ENCODE data around the gene CLDN3.
A peak's percentile ranks its signal among the peaks of the same experiment; 100 is the strongest.
"Not testable (repeated sequence)": the region's sequence is repeated elsewhere in the genome, so short reads cannot be mapped to it uniquely, and the experiment has no call there.

The CLDN3 gene

GRCh38 chr7:73770002-73770859, at the start of gene CLDN3:
TSS of gene CLDN3 (minus strand) at chr7:73770270. CDS start at chr7:73770049, 221 bp downstream.
- Mint-ChIP-seq H3K4me1 (ENCODE audit: low read depth) (peaks cover 6% of the 10 kb centered on the region), H3K27ac (no peak within 1 kb of the TSS), H3K4me3 (peak within 1 kb of the TSS; percentile 7), H3K27me3 (peaks cover 52% of the 10 kb centered on the region), H3K9me3 (peaks cover 5% of the 10 kb centered on the region), H3K36me3 (ENCODE audit: low read depth) (no peaks in the 10 kb centered on the region)

GRCh38 chr7:73817121-73817520, 47.1 kb upstream of the CLDN3 start:
- Mint-ChIP-seq H3K27me3 (peaks cover 7% of the 10 kb centered on the region), H3K27ac (no peak overlapping the region), H3K9me3 (no peaks in the 10 kb centered on the region), H3K4me3 (no peak overlapping the region), H3K36me3 (ENCODE audit: low read depth) (no peaks in the 10 kb centered on the region), H3K4me1 (ENCODE audit: low read depth) (no peaks in the 10 kb centered on the region)

- H3K9me3 Mint-ChIP-seq, result no peaks in the 10 kb centered on the region
- no peaks in the 10 kb centered on the region for H3K36me3 Mint-ChIP-seq (ENCODE audit: low read depth)
- H3K4me3 Mint-ChIP-seq, result no peak overlapping the region
- H3K27ac Mint-ChIP-seq, result no peak overlapping the region
- H3K27me3 Mint-ChIP-seq, result peaks cover 11% of the 10 kb centered on the region
- H3K4me1 Mint-ChIP-seq (ENCODE audit: low read depth), result no peaks in the 10 kb centered on the region
Measured at GRCh38 chr7:73815436-73815835, 45.4 kb upstream of the CLDN3 start.

GRCh38 chr7:73812996-73813395, 42.9 kb upstream of the CLDN3 start:
- H3K4me1 Mint-ChIP-seq (ENCODE audit: low read depth), result no peaks in the 10 kb centered on the region
- H3K27ac Mint-ChIP-seq, result no peak overlapping the region
- no peak overlapping the region for H3K4me3 Mint-ChIP-seq
- H3K27me3 Mint-ChIP-seq, result peaks cover 11% of the 10 kb centered on the region
- H3K36me3 Mint-ChIP-seq (ENCODE audit: low read depth), result no peaks in the 10 kb centered on the region
- H3K9me3 Mint-ChIP-seq, result no peaks in the 10 kb centered on the region

GRCh38 chr7:73811760-73812168, 41.7 kb upstream of the CLDN3 start:
- Mint-ChIP-seq H3K27ac (no peak overlapping the region), H3K4me1 (ENCODE audit: low read depth) (no peaks in the 10 kb centered on the region), H3K9me3 (no peaks in the 10 kb centered on the region)

GRCh38 chr7:73810998-73811360, 40.9 kb upstream of the CLDN3 start:
- Mint-ChIP-seq H3K4me3 (no peak overlapping the region), H3K9me3 (no peaks in the 10 kb centered on the region), H3K27ac (no peak overlapping the region), H3K4me1 (ENCODE audit: low read depth) (no peaks in the 10 kb centered on the region), H3K27me3 (peaks cover 11% of the 10 kb centered on the region), H3K36me3 (ENCODE audit: low read depth) (no peaks in the 10 kb centered on the region)

More at GRCh38 chr7:73811760-73812168, 41.7 kb upstream of the CLDN3 start:
- Mint-ChIP-seq H3K27me3 (peaks cover 11% of the 10 kb centered on the region), H3K4me3 (no peak overlapping the region), H3K36me3 (ENCODE audit: low read depth) (no peaks in the 10 kb centered on the region)

GRCh38 chr7:73809467-73809951, 39.4 kb upstream of the CLDN3 start:
- peaks cover 14% of the 10 kb centered on the region for H3K27me3 Mint-ChIP-seq
- no peak overlapping the region for H3K4me3 Mint-ChIP-seq
- no peaks in the 10 kb centered on the region for H3K4me1 Mint-ChIP-seq (ENCODE audit: low read depth)
- no peak overlapping the region for H3K27ac Mint-ChIP-seq
- H3K9me3 Mint-ChIP-seq, result no peaks in the 10 kb centered on the region
- H3K36me3 Mint-ChIP-seq (ENCODE audit: low read depth), result no peaks in the 10 kb centered on the region

GRCh38 chr7:73802459-73802858, 32.4 kb upstream of the CLDN3 start:
- Mint-ChIP-seq H3K4me1 (ENCODE audit: low read depth) (no peaks in the 10 kb centered on the region), H3K36me3 (ENCODE audit: low read depth) (no peaks in the 10 kb centered on the region), H3K27ac (no peak overlapping the region), H3K27me3 (peaks cover 4% of the 10 kb centered on the region), H3K9me3 (no peaks in the 10 kb centered on the region), H3K4me3 (no peak overlapping the region)

GRCh38 chr7:73801577-73801976, 31.5 kb upstream of the CLDN3 start:
- no peaks in the 10 kb centered on the region for H3K36me3 Mint-ChIP-seq (ENCODE audit: low read depth)
- H3K27me3 Mint-ChIP-seq, result peaks cover 4% of the 10 kb centered on the region
- H3K27ac Mint-ChIP-seq, result no peak overlapping the region
- no peaks in the 10 kb centered on the region for H3K9me3 Mint-ChIP-seq
- no peak overlapping the region for H3K4me3 Mint-ChIP-seq
- H3K4me1 Mint-ChIP-seq (ENCODE audit: low read depth), result no peaks in the 10 kb centered on the region

- Mint-ChIP-seq H3K4me3 (no peak overlapping the region), H3K27ac (no peak overlapping the region), H3K4me1 (ENCODE audit: low read depth) (no peaks in the 10 kb centered on the region), H3K27me3 (peaks cover 4% of the 10 kb centered on the region), H3K36me3 (ENCODE audit: low read depth) (no peaks in the 10 kb centered on the region), H3K9me3 (peaks cover 4% of the 10 kb centered on the region)
Measured at GRCh38 chr7:73799282-73800141, 29.4 kb upstream of the CLDN3 start.

- H3K36me3 Mint-ChIP-seq (ENCODE audit: low read depth); H3K27me3 Mint-ChIP-seq; H3K27ac Mint-ChIP-seq; H3K9me3 Mint-ChIP-seq; H3K4me3 Mint-ChIP-seq; H3K4me1 Mint-ChIP-seq (ENCODE audit: low read depth): not testable (repeated sequence)
Measured at GRCh38 chr7:73797176-73797575, 27.1 kb upstream of the CLDN3 start.

- H3K4me1 Mint-ChIP-seq (ENCODE audit: low read depth); H3K27ac Mint-ChIP-seq; H3K9me3 Mint-ChIP-seq; H3K4me3 Mint-ChIP-seq; H3K36me3 Mint-ChIP-seq (ENCODE audit: low read depth); H3K27me3 Mint-ChIP-seq: not testable (repeated sequence)
Measured at GRCh38 chr7:73796656-73797055, 26.6 kb upstream of the CLDN3 start.

GRCh38 chr7:73795188-73795587, 25.1 kb upstream of the CLDN3 start:
- H3K27ac Mint-ChIP-seq; H3K4me1 Mint-ChIP-seq (ENCODE audit: low read depth); H3K36me3 Mint-ChIP-seq (ENCODE audit: low read depth); H3K9me3 Mint-ChIP-seq; H3K4me3 Mint-ChIP-seq: not testable (repeated sequence)
- peaks cover 11% of the 10 kb centered on the region for H3K27me3 Mint-ChIP-seq

- not testable (repeated sequence) for H3K36me3 Mint-ChIP-seq (ENCODE audit: low read depth)
Measured at GRCh38 chr7:73791170-73791690, 21.2 kb upstream of the CLDN3 start.

GRCh38 chr7:73789051-73789450, 19.0 kb upstream of the CLDN3 start:
- Mint-ChIP-seq H3K27ac (no peak overlapping the region), H3K9me3 (no peaks in the 10 kb centered on the region), H3K27me3 (peaks cover 7% of the 10 kb centered on the region), H3K4me3 (no peak overlapping the region), H3K4me1 (ENCODE audit: low read depth) (no peaks in the 10 kb centered on the region), H3K36me3 (ENCODE audit: low read depth) (no peaks in the 10 kb centered on the region)

More at GRCh38 chr7:73791170-73791690, 21.2 kb upstream of the CLDN3 start:
- H3K4me3 Mint-ChIP-seq; H3K4me1 Mint-ChIP-seq (ENCODE audit: low read depth); H3K27ac Mint-ChIP-seq; H3K9me3 Mint-ChIP-seq: not testable (repeated sequence)
- H3K27me3 Mint-ChIP-seq, result peaks cover 11% of the 10 kb centered on the region

All from stimulated activated naive CD8-positive, alpha-beta T cell treated with anti-CD3 and anti-CD28 coated beads, Interleukin-15, Interleukin-2, amounts not matched to agents 100 ng/mL and 50 ng/mL, for 24 hours (primary cell).